Activated naive CD4-positive, alpha-beta T cell treated with anti-CD3 and anti-CD28 coated beads, Interleukin-2, amount 50 U/mL, for 72 hours (primary cell): ENCODE data around the gene NEB. TPM values are rescaled to one million over a fixed set of nuclear protein-coding genes. Genes with fewer than 3 reads are reported as not detected.
"Not testable (repeated sequence)": the region's sequence is repeated elsewhere in the genome, so short reads cannot be mapped to it uniquely, and the experiment has no call there.

Experiments used
- ATAC-seq, 2 donors: fragments of 150-1000 bp; cut with Tn5 transposase; 2 replicates each; pipeline ENCODE4 v1.10.0; 2021; ENCODE audit warnings: mild to moderate bottlenecking in 2 of 2, moderate library complexity in 2 of 2
- DNase-seq, 2 donors: peaks; one replicate each; pipeline ENCODE4 v3.0.0; 2021 to 2022; ENCODE audit warnings: low spot score in 2 of 2
- H3K27ac Mint-ChIP-seq, 2 donors: one replicate each; pipeline ENCODE4 v1.8.0; 2022; ENCODE audit warnings: mild to moderate bottlenecking in 2 of 2, mixed read lengths in 2 of 2
- H3K36me3 Mint-ChIP-seq, 2 donors: one replicate each; pipeline ENCODE4 v1.8.0; 2022; ENCODE audit warnings: mixed read lengths in 2 of 2
- H3K9me3 Mint-ChIP-seq, 2 donors: one replicate each; pipeline ENCODE4 v1.8.0; 2022; ENCODE audit warnings: mixed read lengths in 2 of 2
- total RNA-seq, 2 donors: library from RNA; stranded (reverse); gene quantifications; one replicate each; pipeline ENCODE4 v1.2.3, GENCODE V29; 2022

The NEB gene
- total RNA-seq, 2 donors from 2014 or later, result 0.30 to 0.31 TPM

- H3K36me3 Mint-ChIP-seq, result peaks cover 5% of the 10 kb centered on the region in 2 donors
- H3K27ac Mint-ChIP-seq, result no peak overlapping the region
- peaks cover 0 to 5% of the 10 kb centered on the region in 2 donors for H3K9me3 Mint-ChIP-seq
- DNase-seq (no peak), ATAC-seq (no peak)
Observed at GRCh38 chr2:151649400-151649799, 84.9 kb downstream of the NEB start.

- not testable (repeated sequence) for ATAC-seq, H3K9me3 Mint-ChIP-seq, H3K27ac Mint-ChIP-seq, H3K36me3 Mint-ChIP-seq, DNase-seq
Observed at GRCh38 chr2:151646512-151646911, 87.8 kb downstream of the NEB start.

DNA sequence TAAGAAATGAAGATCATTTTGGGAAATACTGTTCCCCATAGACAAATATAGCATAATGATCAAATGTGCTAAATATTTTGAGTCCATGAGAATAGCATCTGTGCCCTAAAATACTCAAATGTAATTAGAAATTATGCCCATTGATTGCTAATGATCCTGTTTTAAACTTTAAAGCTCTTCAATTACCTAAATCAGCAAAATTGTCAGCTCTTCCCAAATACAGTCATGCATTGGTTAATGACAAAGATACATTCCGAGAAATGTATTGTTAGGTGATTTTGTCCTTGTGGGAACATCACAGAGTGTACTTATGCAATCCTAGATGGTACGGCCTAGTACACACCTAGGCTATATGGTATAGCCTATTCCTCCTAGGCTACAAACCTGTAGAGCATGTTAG, 89.7 kb downstream of the NEB start:
- DNase-seq (no peak), ATAC-seq (no peak)
- Mint-ChIP-seq H3K36me3 (peaks cover 5% of the 10 kb centered on the region in 2 donors), H3K27ac (no peak overlapping the region), H3K9me3 (no peaks in the 10 kb centered on the region)

DNA sequence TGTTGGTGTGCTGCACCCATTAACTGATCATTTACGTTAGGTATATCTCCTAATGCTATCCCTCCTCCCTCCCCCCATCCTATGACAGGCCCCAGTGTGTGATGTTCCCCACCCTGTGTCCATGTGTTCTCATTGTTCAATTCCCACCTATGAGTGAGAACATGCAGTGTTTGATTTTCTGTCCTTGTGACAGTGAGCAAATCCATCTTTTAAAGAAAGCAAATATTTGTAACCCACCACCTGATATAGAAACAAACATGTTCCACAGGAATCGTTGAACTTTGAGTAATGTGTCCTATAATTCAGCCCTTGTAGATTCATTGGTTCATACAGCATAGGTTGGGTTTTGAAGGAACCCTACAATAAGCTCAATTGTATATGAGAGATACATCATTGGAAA, 92.4 kb downstream of the NEB start:
- DNase-seq, H3K27ac Mint-ChIP-seq, H3K36me3 Mint-ChIP-seq, H3K9me3 Mint-ChIP-seq, ATAC-seq: not testable (repeated sequence)

- DNase-seq, result no peak
- no peak for ATAC-seq
- Mint-ChIP-seq H3K9me3 (no peaks in the 10 kb centered on the region), H3K36me3 (peaks cover 0 to 1% of the 10 kb centered on the region in 2 donors), H3K27ac (no peak overlapping the region)
Observed at GRCh38 chr2:151640087-151640486, 94.2 kb downstream of the NEB start.

GRCh38 chr2:151638990-151639389, 95.3 kb downstream of the NEB start:
- H3K9me3 Mint-ChIP-seq, result peaks cover 0 to 2% of the 10 kb centered on the region in 2 donors
- H3K27ac Mint-ChIP-seq, result peak overlapping the region in 1 of 2 donors; percentile 86
- ATAC-seq (no peak), DNase-seq (no peak)
- peaks cover under 1 to 6% of the 10 kb centered on the region in 2 donors for H3K36me3 Mint-ChIP-seq

- ATAC-seq (peak; percentile 48 to 60), DNase-seq (peak in 1 of 2 donors; percentile 3)
- Mint-ChIP-seq H3K9me3 (peaks cover 0 to 4% of the 10 kb centered on the region in 2 donors), H3K27ac (peak overlapping the region; percentile 32 to 86), H3K36me3 (peaks cover 4 to 6% of the 10 kb centered on the region in 2 donors)
Observed at GRCh38 chr2:151638191-151638933, 95.9 kb downstream of the NEB start.

DNA sequence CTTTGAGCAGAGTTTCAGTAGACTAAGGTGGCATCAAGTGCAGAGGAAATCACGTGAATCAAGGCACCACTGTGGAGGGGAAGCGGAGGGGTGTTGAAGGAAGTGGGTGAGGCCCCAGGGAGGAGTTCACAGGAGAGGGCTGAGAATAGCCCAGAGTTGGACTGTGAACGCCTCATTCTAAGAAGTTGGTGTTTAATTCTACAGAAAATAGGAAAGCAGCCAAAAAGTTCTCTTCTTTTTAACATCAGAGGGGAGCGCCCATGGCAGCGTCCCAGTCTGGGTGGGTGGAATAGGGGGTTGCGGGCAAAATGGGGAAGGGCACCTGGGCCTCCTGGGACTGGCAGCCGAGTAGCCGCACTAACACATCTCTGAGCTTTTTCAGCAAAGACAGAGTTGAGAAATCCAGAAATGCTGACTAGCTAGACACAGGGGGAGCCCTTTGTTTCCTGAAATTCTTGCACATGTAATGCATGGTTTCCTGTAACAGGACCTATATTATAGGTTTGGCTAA, 97.0 kb downstream of the NEB start:
- DNase-seq, result peak; percentile 20 to 57
- peaks cover 0 to 4% of the 10 kb centered on the region in 2 donors for H3K9me3 Mint-ChIP-seq
- H3K36me3 Mint-ChIP-seq, result peaks cover 4 to 6% of the 10 kb centered on the region in 2 donors
- ATAC-seq, result peak; percentile 84 to 93
- peak overlapping the region; percentile 75 to 86 for H3K27ac Mint-ChIP-seq

DNA sequence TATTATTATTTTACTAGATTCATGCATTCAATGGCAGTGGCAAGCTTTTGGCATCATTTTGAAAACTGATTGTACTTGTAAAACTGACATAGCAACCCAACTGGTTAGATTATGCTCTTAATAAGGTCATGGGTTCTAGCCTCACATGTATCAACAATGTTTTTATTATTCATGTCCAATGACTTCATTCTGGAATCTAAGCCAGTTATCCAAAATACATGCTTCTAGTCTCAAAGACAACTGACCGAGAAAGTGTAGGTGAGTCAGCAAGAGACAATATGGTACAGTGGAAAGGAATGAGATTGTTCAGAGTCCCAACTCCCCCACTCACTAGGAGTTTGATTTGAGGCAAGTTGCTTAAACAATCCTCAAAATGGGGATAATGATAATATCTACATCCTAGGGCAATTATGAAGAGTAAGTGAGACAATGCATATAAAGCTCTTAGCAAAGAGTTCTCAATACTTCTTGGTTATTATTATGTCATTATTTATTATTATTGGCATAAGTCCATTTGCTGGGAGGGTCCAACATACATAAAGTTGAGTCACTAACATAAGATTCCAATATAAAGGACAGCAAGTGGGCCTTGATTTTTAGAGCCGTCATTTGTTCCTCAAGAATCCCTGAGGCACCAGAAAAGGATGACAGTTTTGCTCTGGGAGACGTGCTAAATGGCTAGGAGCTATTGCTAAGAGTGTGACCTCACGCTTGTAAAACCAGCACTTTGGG, 99.4 kb downstream of the NEB start:
- Mint-ChIP-seq H3K36me3 (peaks cover 4 to 6% of the 10 kb centered on the region in 2 donors), H3K9me3 (peaks cover 0 to 4% of the 10 kb centered on the region in 2 donors), H3K27ac (no peak overlapping the region)
- no peak for DNase-seq
- no peak for ATAC-seq

GRCh38 chr2:151632993-151633565, 101.2 kb downstream of the NEB start:
- ATAC-seq, result no peak
- Mint-ChIP-seq H3K36me3 (peaks cover 4 to 6% of the 10 kb centered on the region in 2 donors), H3K27ac (no peak overlapping the region), H3K9me3 (peaks cover 0 to 4% of the 10 kb centered on the region in 2 donors)
- DNase-seq, result no peak

DNA sequence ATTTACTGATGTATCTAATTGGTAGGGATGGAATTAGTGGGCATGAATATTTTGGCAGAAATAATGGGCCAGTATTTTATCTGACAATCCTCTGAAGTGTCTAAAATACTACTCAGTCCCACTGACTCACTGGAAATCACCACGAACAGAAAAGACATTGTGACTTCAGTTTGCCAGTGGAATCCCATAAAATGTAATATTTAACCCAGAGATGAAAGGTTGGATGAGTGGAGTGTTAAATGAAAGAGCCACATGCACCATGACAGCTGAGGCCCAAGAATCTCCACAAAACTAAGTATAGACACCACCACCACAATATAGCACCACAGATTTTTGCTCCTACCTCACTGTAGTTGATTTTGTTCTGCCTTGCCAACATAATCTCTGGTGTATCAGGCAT, 103.9 kb downstream of the NEB start:
- Mint-ChIP-seq H3K9me3 (peaks cover 0 to 4% of the 10 kb centered on the region in 2 donors), H3K27ac (no peak overlapping the region), H3K36me3 (peaks cover 6 to 9% of the 10 kb centered on the region in 2 donors)
- DNase-seq (no peak), ATAC-seq (no peak)

DNA sequence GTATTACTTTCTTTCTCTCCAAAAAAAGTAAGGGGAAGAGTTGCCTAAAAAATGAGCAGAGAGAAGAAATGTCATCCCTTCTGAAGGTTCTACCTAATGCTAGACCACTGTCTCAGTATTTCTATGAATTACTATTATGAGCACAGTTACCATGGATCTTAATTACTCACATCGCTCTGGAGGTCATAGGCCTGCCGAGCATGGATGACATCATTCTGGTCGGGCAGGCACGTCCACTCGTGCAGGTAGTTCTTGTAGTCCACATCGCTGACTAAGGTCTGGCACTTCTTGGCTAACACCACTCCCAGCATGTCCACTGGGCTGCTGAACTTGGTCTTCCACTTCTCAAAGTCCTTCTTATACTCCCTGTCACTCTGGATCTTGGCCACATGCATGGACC, 106.9 kb downstream of the NEB start:
- Mint-ChIP-seq H3K9me3 (no peaks in the 10 kb centered on the region), H3K36me3 (peaks cover 0 to 5% of the 10 kb centered on the region in 2 donors), H3K27ac (no peak overlapping the region)
- ATAC-seq (no peak), DNase-seq (no peak)

- DNase-seq, result no peak
- Mint-ChIP-seq H3K27ac (no peak overlapping the region), H3K9me3 (no peaks in the 10 kb centered on the region), H3K36me3 (peaks cover 0 to 5% of the 10 kb centered on the region in 2 donors)
- no peak for ATAC-seq
Observed at GRCh38 chr2:151624271-151624670, 110.0 kb downstream of the NEB start.

DNA sequence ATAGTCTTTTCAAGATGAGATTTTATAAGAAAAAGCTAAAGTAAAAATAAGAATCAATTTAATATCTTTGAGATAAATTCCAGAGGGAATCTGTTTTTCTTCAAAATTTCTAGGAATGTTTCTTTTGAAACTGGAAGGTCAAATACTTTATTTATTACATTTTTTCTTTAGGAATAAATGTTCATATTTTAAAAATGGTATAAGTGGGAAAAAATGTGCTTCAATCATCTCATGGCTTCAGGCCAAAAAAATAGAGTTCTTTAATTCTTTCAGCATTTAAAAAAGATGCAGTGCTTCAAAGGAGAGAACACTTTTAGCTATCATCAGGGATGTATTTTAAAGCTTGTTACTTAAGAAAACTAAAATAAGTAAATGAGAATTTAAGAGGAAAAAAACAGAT, 110.6 kb downstream of the NEB start:
- Mint-ChIP-seq H3K36me3 (peaks cover 0 to 5% of the 10 kb centered on the region in 2 donors), H3K9me3 (no peaks in the 10 kb centered on the region), H3K27ac (no peak overlapping the region)
- ATAC-seq (no peak), DNase-seq (no peak)

- Mint-ChIP-seq H3K9me3 (no peaks in the 10 kb centered on the region), H3K27ac (no peak overlapping the region), H3K36me3 (no peaks in the 10 kb centered on the region)
- ATAC-seq (no peak), DNase-seq (no peak)
Observed at GRCh38 chr2:151620761-151621160, 113.5 kb downstream of the NEB start.

- H3K9me3 Mint-ChIP-seq, result no peaks in the 10 kb centered on the region
- no peak for ATAC-seq
- no peak overlapping the region for H3K27ac Mint-ChIP-seq
- DNase-seq, result no peak
- H3K36me3 Mint-ChIP-seq, result no peaks in the 10 kb centered on the region
Observed at GRCh38 chr2:151619337-151619989, 114.8 kb downstream of the NEB start.
